SK-N-SH treated with all-trans-retinoic acid at 6 μM for 48 hours (cell line): ENCODE data around the gene FBXO42.

ENCODE experiments used
- BACH2 ChIP-seq: fragments of 250-450 bp; sonication (Bioruptor Pico); IDR thresholded peaks from 2 replicates; pipeline ENCODE4 v1.9.0; 2021; ENCODE audit warnings: mild to moderate bottlenecking, borderline replicate concordance
- PPARA ChIP-seq: fragments of 250-450 bp; sonication (Bioruptor Pico); IDR thresholded peaks from 2 replicates; pipeline ENCODE4 v1.5.0; 2020; ENCODE audit warnings: mild to moderate bottlenecking, borderline replicate concordance
- RARB ChIP-seq: fragments of 250-450 bp; sonication (Bioruptor Pico); IDR thresholded peaks from 2 replicates; pipeline ENCODE4 v1.8.0; 2021; ENCODE audit warnings: mild to moderate bottlenecking, moderate library complexity
- SNAI2 ChIP-seq: fragments of 250-450 bp; sonication (Bioruptor Pico); IDR thresholded peaks from 2 replicates; pipeline ENCODE4 v1.5.0; 2020; ENCODE audit warnings: mild to moderate bottlenecking, moderate library complexity
- TCF4 ChIP-seq: fragments of 250-450 bp; sonication (Bioruptor Pico); IDR thresholded peaks from 2 replicates; pipeline ENCODE4 v1.8.0; 2021; ENCODE audit warnings: mild to moderate bottlenecking, moderate library complexity, borderline replicate concordance
- TOX ChIP-seq: fragments of 250-450 bp; sonication (Bioruptor Pico); IDR thresholded peaks from 2 replicates; pipeline ENCODE4 v1.8.0; 2021; ENCODE audit warnings: mild to moderate bottlenecking, moderate library complexity, borderline replicate concordance
- ZFP30 ChIP-seq: fragments of 450-650 bp; formaldehyde crosslinking; IDR thresholded peaks from 2 replicates; pipeline ENCODE4 v1.5.0; 2022; ENCODE audit warnings: mild to moderate bottlenecking, moderate library complexity
- ZNF70 ChIP-seq: fragments of 450-650 bp; formaldehyde crosslinking; IDR thresholded peaks from 2 replicates; pipeline ENCODE4 v1.5.0; 2020; ENCODE audit warnings: mild to moderate bottlenecking, moderate library complexity
- TF ChIP-seq, protein P1 (sequence below): fragments of 250-450 bp; sonication (Bioruptor Pico); IDR thresholded peaks from 2 replicates; pipeline ENCODE4 v1.5.0; 2020; ENCODE audit warnings: mild to moderate bottlenecking, moderate library complexity
- TF ChIP-seq, protein P2 (sequence below): fragments of 250-450 bp; sonication (Bioruptor Pico); IDR thresholded peaks from 2 replicates; pipeline ENCODE4 v1.8.0; 2020; ENCODE audit warnings: mild to moderate bottlenecking, moderate library complexity, borderline replicate concordance
- TF ChIP-seq, protein P3 (sequence below): fragments of 250-450 bp; sonication (Bioruptor Pico); IDR thresholded peaks from 2 replicates; pipeline ENCODE4 v1.5.1; 2020; ENCODE audit warnings: low read depth, mild to moderate bottlenecking, moderate library complexity

DNA sequence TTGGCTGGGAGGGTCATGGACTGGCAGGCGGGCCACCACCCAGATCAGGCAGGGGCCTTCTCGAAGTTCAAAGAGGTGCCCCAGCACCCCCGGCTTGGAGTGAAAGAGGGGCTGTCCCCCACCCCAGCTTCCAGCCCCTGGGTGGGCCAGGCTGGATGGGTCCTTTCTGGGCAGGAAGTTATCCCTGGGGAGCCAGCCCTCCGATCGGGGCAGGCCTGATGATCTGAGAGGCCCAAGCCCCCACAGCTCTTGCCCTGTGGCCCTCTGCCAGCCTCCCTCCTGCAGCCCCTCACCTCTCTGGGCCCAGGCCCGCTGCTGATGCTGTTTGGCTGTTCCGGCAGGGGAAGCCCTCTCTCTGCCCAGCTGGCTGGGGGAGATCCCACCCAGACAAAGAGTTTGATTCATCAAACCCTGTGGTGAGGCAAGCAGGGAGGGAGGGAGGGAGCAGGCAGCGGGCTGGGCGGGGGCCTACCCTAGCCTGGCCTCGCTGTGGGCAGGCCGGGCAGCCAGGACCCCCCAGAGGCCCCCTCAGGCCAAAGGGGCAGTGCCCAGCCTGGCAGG is 142.4 kb downstream of the FBXO42 start:
- TF ChIP-seq TOX (CRISPR knock-in tag), result no peak
- TF ChIP-seq SNAI2 (CRISPR knock-in tag), result no peak
- TF ChIP-seq, protein P1, sequence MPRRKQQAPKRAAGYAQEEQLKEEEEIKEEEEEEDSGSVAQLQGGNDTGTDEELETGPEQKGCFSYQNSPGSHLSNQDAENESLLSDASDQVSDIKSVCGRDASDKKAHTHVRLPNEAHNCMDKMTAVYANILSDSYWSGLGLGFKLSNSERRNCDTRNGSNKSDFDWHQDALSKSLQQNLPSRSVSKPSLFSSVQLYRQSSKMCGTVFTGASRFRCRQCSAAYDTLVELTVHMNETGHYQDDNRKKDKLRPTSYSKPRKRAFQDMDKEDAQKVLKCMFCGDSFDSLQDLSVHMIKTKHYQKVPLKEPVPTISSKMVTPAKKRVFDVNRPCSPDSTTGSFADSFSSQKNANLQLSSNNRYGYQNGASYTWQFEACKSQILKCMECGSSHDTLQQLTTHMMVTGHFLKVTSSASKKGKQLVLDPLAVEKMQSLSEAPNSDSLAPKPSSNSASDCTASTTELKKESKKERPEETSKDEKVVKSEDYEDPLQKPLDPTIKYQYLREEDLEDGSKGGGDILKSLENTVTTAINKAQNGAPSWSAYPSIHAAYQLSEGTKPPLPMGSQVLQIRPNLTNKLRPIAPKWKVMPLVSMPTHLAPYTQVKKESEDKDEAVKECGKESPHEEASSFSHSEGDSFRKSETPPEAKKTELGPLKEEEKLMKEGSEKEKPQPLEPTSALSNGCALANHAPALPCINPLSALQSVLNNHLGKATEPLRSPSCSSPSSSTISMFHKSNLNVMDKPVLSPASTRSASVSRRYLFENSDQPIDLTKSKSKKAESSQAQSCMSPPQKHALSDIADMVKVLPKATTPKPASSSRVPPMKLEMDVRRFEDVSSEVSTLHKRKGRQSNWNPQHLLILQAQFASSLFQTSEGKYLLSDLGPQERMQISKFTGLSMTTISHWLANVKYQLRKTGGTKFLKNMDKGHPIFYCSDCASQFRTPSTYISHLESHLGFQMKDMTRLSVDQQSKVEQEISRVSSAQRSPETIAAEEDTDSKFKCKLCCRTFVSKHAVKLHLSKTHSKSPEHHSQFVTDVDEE (CRISPR knock-in tag), result no peak
- TF ChIP-seq, protein P2, sequence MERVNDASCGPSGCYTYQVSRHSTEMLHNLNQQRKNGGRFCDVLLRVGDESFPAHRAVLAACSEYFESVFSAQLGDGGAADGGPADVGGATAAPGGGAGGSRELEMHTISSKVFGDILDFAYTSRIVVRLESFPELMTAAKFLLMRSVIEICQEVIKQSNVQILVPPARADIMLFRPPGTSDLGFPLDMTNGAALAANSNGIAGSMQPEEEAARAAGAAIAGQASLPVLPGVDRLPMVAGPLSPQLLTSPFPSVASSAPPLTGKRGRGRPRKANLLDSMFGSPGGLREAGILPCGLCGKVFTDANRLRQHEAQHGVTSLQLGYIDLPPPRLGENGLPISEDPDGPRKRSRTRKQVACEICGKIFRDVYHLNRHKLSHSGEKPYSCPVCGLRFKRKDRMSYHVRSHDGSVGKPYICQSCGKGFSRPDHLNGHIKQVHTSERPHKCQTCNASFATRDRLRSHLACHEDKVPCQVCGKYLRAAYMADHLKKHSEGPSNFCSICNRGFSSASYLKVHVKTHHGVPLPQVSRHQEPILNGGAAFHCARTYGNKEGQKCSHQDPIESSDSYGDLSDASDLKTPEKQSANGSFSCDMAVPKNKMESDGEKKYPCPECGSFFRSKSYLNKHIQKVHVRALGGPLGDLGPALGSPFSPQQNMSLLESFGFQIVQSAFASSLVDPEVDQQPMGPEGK (CRISPR knock-in tag), result no peak
- no peak for TF ChIP-seq ZNF70 (CRISPR knock-in tag)
- no peak for TF ChIP-seq TCF4
- TF ChIP-seq ZFP30, result no peak
- TF ChIP-seq, protein P3, sequence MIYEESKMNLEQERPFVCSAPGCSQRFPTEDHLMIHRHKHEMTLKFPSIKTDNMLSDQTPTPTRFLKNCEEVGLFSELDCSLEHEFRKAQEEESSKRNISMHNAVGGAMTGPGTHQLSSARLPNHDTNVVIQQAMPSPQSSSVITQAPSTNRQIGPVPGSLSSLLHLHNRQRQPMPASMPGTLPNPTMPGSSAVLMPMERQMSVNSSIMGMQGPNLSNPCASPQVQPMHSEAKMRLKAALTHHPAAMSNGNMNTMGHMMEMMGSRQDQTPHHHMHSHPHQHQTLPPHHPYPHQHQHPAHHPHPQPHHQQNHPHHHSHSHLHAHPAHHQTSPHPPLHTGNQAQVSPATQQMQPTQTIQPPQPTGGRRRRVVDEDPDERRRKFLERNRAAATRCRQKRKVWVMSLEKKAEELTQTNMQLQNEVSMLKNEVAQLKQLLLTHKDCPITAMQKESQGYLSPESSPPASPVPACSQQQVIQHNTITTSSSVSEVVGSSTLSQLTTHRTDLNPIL (CRISPR knock-in tag), result no peak
- no peak for TF ChIP-seq RARB (CRISPR knock-in tag)
- TF ChIP-seq BACH2 (CRISPR knock-in tag), result no peak
- no peak for TF ChIP-seq PPARA (CRISPR knock-in tag)
